ENCODE data around the gene RPP25L. TPM values are rescaled to one million over a fixed set of nuclear protein-coding genes. Genes with fewer than 3 reads are reported as not detected.

RPP25L gene
- total and polyA plus RNA-seq, 9 of the 15 experiments (the other 6 are each of a cell fraction or from before 2014, with no cell fraction given) = 16.3 to 43.7 (median 29.0) TPM

GRCh38 chr9:34571481-34571810 is 40.5 kb downstream of the RPP25L start (continued):
- no peak for TF ChIP-seq GTF2F1 (IDR thresholded peaks at IDR 0.05; ENCODE audit: low read depth, low read length)
- TF ChIP-seq HNRNPLL (IDR thresholded peaks at IDR 0.05; ENCODE audit: low read depth, low read length, poor library complexity, severe bottlenecking) = no peak
- no peak for TF ChIP-seq MEF2D (tag; conservative IDR thresholded peaks at IDR 0.05; ENCODE audit: low read depth)
- no peak for TF ChIP-seq TAL1 (IDR thresholded peaks at IDR 0.05)
- no peak for TF ChIP-seq SETDB1 (IDR thresholded peaks at IDR 0.05; ENCODE audit: low read length)
- no peak for TF ChIP-seq MED1 (CRISPR knock-in tag; IDR thresholded peaks at IDR 0.05; ENCODE audit: borderline replicate concordance)
- no peak for TF ChIP-seq PREB (CRISPR knock-in tag; IDR thresholded peaks at IDR 0.05)
- no peak for TF ChIP-seq ZNF239 (CRISPR knock-in tag; IDR thresholded peaks at IDR 0.05)
- TF ChIP-seq KLF10 (CRISPR knock-in tag; IDR thresholded peaks at IDR 0.05) = no peak
- TF ChIP-seq THRB (CRISPR knock-in tag; conservative IDR thresholded peaks at IDR 0.05) = no peak

All from K562 (cell line).